Subcutaneous adipose tissue (tissue), 4 donors: ENCODE results near the gene QKI. TPM values are rescaled to one million over a fixed set of nuclear protein-coding genes. Genes with fewer than 3 reads are reported as not detected.

Source experiments
- CTCF ChIP-seq: fragments of 450-650 bp; IDR thresholded peaks from one replicate; pipeline ENCODE4 v1.5.1; 2016; ENCODE audit warnings: low read depth, mild to moderate bottlenecking, control low read depth, antibody characterized with exemption, moderate library complexity
- total RNA-seq, 4 donors: library from RNA; depleted of rRNA; stranded (reverse); fragments of >200 nt; gene quantifications; one replicate each; pipeline ENCODE4 v1.1.0, GENCODE V29; 2016

QKI gene
- total RNA-seq, 4 donors from 2014 or later, result 218 to 368 (median 266) TPM

GRCh38 chr6:163490826-163491577 lies 76.5 kb downstream of the QKI start:
- no peak for TF ChIP-seq CTCF

GRCh38 chr6:163491737-163492300 lies 77.3 kb downstream of the QKI start:
- TF ChIP-seq CTCF, result no peak

GRCh38 chr6:163494279-163494727 lies 79.8 kb downstream of the QKI start:
- no peak for TF ChIP-seq CTCF

- TF ChIP-seq CTCF, result no peak
These were observed 81.7 kb downstream of the QKI start for GRCh38 chr6:163496205-163496604.

GRCh38 chr6:163500105-163500504 lies 85.6 kb downstream of the QKI start:
- no peak for TF ChIP-seq CTCF

GRCh38 chr6:163501026-163501425 lies 86.5 kb downstream of the QKI start:
- TF ChIP-seq CTCF, result no peak

- TF ChIP-seq CTCF, result no peak
These were observed 86.9 kb downstream of the QKI start for GRCh38 chr6:163501439-163501838.
